Measurements from ENCODE around the gene PAN3.
"Not testable (repeated sequence)": the region's sequence is repeated elsewhere in the genome, so short reads cannot be mapped to it uniquely, and the experiment has no call there.

PAN3 gene, protein sequence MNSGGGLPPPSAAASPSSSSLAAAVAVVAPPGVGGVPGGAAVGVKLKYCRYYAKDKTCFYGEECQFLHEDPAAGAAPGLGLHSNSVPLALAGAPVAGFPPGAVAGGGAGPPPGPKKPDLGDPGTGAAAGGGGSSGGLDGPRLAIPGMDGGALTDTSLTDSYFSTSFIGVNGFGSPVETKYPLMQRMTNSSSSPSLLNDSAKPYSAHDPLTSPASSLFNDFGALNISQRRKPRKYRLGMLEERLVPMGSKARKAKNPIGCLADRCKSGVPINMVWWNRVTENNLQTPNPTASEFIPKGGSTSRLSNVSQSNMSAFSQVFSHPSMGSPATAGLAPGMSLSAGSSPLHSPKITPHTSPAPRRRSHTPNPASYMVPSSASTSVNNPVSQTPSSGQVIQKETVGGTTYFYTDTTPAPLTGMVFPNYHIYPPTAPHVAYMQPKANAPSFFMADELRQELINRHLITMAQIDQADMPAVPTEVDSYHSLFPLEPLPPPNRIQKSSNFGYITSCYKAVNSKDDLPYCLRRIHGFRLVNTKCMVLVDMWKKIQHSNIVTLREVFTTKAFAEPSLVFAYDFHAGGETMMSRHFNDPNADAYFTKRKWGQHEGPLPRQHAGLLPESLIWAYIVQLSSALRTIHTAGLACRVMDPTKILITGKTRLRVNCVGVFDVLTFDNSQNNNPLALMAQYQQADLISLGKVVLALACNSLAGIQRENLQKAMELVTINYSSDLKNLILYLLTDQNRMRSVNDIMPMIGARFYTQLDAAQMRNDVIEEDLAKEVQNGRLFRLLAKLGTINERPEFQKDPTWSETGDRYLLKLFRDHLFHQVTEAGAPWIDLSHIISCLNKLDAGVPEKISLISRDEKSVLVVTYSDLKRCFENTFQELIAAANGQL

DNA sequence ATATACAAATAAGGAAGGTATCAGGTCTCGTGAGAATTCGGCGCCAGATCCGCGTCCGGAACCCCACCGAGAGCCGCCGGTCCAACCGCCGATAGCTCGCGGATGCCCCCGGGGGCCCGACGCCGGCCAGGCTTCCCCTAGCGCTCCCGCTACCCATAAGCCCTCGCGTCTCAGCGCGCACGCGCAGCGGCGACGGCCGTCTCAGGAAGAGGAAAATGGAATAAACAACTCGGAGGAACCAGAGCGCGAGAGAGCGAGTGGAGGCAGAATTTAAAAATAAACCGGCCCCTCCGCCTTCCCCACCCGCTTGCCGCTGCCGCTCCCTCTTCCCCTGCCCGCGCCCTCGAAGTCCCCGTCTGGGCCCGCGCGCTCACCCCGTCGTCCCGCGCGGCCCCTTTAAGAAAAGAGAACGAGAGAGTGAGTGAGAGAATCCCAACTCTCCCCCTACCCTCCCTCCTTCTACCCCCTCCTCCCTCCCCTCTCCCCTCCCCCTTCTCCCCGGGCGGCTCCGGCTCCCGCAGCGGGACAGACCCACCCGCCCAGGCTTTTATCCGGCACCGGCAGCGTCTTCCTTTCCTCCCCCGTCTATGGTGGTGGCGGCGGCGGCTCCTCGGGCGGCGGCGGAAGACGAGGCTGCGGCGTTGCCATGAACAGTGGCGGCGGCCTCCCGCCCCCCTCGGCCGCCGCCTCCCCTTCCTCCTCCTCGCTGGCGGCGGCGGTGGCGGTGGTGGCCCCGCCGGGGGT, at the start of gene PAN3:
Gene PAN3, plus strand, starts transcription at position 534 of the 744 bp plus-strand sequence. Its CDS starts 113 bp downstream, at position 647.
- peak; percentile 93 for DNase-seq (ENCODE audit: low spot score)

DNA sequence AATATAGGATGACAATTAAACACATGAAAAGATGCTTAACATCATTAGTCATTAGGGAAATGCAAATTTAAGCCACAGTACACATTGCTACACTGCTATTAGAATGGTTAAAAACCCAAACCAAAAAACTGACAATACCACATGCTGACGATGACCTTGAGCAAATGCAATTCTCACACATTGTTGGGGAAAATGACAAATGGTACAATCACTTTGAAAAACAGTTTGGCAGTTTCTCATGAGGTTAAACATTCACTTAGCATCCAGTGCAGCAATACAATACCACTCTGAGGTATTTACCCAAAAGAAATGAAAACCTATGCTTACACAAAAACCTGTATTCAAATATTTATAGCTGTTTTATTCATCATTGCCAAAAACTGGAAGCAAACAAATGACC, 49.3 kb upstream of the PAN3 start:
- DNase-seq (ENCODE audit: low spot score): no peak

DNA sequence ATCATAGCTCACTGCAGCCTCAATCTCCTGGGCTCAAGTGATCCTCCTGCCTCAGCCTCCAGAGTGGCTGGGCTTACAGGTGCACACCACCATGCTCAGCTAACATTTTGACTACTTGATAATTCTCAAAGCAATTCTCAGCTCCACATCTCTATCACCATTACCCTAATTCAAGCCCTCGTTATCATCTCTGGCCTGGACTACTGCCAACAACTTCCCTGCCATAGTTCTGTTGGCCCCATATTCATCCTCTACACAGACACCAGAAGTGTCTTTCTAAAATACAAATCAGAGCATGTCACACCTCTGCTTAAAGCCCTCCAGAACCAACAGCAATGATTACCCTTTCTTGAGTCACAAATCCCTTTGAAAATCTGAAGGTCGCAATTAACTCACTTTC, 45.9 kb upstream of the PAN3 start:
- DNase-seq (ENCODE audit: low spot score): no peak

DNA sequence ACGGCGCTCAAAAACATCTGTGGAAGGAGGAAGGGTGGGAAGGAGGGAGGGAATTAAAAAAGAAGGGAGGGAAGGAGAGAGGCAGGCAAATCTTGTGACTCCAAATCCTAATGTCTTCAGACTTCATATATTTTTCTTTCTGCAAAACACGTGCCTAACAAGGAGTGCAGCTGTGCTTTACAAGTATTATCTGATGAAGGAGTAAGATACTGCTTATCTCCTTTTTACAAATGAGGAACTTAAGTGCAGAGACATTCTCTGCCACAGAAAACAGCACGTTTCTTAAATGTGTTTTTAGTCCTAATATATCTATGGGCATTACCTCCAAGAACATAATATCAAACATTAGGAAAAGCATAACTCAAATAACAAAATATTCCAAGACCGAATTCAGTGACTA, 44.5 kb upstream of the PAN3 start:
- DNase-seq (ENCODE audit: low spot score): no peak

DNA sequence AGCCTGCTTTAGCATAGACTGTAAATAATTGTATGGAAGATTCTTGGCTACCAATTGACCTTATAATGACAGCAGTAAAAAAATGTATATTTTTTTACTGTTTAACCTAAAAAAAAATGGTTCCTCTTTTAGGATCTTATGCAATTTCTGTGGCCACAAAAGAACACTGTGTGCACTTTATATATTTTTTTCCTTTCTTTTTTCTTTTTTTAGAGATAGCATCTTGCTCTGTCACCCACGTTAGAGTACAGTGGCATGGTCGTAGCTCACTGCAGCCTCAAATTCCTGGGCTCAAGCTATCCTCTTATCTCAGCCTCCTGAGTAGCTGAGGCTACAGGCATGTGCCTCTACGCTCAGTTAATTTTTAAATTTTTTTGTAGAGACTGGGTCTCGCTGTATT, 44.0 kb upstream of the PAN3 start:
- DNase-seq (ENCODE audit: low spot score): no peak

DNA sequence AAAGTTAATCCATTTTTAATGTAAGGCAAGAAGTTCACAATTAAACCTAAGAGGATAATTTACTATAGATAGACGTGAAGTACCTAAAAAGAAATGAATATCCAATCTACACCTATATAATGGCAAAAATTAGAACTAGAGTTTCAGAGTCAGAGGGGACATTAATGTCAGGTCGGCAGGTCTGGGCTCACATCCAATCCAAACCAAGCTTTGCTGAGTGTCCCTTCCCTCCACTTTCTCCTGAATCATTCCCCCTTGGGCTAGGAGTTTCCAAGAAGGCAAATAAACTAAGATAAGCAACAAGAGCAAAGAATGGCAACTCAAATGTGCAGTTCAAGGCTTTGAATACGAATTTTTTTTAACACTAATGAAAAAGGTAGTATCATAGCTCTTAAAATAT, 40.8 kb upstream of the PAN3 start:
- no peak for DNase-seq (ENCODE audit: low spot score)

DNA sequence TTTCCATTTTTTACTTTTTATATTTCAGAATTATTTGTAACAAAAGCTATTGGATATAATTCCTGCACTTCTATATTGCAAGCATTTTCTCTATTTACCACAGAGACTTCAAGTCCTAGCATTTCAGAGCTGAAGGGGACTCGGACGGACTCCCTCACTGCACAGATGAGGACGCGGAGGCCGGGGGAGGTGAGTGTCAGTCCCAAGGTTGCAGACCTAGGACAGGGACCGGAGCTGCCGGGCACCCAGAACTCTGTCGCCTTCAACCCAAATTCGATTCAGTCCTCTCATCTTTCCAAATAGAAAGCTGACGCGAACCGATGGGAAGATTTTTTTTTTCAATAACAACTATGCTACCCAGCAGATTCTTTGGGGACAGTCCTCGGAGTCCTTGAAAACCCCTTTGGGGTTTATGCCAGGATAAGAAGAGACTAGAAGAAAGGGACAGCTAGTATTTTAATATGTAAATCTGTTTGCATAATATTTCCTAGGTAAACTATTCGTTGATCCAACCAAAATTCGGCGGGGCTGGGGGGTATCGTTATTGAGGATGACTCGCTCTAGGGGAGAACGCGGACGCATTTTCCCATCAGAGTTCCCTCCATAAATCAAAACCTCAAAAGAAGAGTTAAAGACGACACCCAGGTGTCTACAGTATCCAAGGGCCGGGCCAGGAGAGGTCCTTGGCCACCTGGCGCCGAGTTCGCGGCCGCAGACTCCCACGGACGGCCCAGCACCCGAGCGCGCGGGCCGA, 38.8 kb upstream of the PAN3 start:
- no peak for DNase-seq (ENCODE audit: low spot score)

DNA sequence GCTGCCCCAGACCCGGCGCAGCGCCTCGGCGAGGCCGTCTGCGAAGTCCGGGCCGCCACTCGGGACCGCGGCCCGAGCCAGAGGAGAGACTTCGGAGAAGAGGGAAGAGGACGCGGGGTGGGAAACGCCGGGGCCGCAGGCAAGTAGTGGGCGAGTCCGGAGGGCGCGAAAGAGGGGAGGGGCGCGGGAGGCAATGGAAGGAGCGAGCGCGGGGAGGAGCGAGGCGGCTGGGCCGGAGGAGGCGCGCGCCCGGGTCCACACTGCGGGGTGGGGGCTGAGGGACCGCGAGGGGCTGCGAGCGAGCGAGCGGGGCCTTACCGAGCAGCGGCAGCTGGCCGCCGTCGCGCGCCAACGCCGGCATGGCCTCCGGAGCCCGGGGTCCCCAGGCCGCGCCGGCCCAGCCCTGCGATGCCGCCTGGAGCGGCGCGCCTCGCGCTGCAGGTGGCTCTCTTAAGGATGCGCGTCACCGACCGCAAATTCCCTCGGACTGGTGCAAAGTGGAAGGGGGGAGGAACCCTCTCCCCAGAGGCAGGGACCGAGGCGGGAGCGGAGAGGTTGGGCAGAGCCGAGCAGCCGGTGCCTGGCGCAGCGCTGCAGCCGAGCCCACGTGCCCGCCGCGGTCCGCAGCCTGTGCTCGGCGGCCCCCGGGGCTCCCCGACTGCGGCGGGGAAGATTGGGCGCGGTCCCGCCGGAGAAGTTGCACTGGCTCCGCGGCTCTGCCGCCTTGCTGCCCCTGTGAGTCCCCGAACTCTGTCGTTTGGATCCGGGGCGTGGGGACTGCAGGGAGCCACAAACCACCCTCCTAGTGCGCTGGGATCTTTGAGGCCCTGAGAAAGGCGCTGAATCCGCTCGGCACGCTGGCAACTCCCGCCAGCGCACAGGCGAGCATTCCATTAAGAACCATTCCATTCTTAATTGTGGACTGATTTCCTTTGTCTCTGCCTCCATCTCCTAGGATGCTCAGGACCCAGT, 37.9 kb upstream of the PAN3 start, which contains the start of gene FLT3:
Gene FLT3, minus strand, starts transcription at position 427 of the 972 bp plus-strand sequence. Its CDS starts 66 bp downstream, at position 361.
- peak; percentile 10 for DNase-seq (ENCODE audit: low spot score)

DNA sequence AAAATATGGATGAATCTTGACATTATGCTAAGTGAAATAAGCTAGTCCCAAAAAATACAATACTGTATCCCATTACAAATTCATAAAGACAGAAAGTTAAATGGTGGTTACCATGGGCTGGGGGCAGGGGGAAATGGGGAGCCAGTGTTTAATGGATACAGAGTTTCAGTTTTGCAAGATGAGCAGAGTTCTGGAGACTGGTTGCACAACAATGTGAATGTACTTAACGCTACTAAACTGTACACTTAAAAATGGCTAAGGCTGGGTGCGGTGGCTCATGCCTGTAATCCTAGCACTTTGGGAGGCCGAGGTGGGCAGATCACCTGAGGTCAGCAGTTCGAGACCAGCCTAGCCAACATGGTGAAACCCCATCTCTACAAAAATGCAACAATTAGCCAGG, 36.5 kb upstream of the PAN3 start:
- DNase-seq (ENCODE audit: low spot score): not testable (repeated sequence)

DNA sequence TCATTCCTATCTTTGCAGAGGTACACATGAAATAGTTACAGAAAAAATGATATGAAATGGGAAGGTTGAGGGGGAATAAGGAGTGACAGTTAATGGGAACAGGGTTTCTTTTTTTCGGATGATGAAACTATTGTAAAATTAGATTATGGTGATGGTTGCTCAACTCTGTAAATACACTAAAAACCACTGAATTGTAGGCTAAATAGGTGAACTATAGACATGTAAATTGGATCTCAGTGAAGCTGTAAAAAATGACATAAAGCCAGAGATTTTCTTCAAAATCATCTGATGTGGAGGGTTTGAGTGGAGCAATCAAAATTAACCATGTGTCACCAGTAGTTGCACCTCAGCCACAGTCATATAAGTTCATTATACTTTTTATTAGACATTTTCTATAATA, 31.4 kb upstream of the PAN3 start:
- no peak for DNase-seq (ENCODE audit: low spot score)

DNA sequence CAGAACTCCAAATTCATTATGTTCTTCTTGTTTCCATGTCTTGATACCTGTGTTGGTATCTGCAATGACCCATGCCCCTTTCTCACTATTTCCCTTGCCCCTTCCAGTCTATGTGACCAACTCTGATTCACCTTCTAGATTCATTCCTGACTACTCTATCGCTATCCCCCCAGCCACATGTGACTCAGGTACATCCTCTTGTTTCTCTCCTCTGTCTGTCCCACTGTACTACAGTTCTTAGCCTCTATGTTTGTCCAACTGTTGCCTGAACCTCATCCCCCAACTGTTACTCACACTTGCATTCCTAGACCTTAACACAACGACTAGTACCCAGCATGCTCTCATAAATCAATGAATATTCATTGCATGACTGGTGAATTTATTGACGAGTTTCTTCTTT, 27.9 kb upstream of the PAN3 start:
- no peak for DNase-seq (ENCODE audit: low spot score)

DNA sequence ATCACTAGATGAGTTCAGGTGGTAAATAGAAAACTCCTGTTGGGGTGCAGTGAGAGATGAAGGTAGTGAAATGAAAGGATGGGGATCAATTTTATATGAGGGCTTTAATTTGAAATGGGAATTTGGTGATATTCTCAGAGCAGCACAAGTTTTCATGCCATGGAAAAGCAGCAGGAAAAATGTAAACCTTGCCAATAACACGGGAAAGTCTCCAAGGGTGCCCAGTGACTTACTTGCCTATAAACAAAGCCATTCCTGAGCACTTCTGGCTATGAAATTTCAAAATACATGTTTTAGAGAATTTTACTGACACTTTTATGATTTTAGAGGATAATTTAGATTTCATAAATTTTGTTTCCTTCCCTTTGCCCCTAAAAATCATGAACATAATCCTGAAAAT, 21.6 kb upstream of the PAN3 start:
- DNase-seq (ENCODE audit: low spot score): no peak

DNA sequence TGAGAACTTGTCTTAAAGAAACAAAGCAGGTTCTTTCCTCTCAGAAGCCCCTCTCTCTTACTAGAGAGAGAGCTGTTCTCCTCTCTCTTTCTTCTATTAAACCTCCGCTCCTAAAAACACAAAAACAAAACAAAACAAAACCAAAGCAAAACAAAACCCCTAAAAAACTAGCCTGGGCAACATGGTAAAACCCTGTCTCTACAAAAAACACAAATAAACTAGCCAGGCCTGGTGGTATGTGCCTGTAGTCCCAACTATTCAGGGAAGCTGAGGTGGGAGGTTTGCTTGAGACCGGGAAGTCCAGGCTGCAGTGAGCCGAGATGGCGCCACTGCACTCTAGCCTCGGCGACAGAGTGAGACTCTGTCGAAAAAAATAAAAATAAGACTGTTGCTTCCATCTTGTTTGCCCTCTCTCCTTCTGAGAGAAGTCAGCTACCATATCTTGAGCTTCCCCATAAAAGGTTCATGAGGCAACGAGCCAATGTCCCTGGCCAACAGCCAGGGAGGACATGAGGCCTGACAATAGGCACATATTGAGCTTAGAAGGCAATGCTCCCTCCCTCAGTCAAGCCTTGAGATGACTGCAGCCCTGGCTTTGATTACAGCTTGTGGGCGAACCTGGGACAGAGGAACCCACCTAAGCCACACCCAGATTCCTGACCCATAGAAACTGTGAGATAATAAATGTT, 20.5 kb upstream of the PAN3 start:
- no peak for DNase-seq (ENCODE audit: low spot score)

DNA sequence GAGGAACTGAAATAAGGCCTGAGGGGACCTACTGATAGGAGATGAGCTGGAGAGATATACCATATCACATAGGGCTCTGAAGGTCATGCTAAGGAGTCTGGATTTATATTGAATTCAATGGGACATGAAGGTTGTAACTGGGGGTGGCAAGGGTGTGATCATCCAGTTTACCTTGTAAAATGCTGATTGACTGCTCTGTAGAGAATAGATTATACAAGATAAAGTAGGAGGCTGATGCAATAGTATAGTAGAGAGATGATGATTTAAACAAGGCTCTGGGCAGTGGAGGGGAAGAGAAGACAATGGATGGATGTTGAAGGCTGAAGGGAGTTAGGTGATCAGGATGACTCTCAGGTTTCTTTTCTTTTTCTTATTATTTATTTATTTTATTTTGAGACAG, 18.0 kb upstream of the PAN3 start:
- no peak for DNase-seq (ENCODE audit: low spot score)

DNA sequence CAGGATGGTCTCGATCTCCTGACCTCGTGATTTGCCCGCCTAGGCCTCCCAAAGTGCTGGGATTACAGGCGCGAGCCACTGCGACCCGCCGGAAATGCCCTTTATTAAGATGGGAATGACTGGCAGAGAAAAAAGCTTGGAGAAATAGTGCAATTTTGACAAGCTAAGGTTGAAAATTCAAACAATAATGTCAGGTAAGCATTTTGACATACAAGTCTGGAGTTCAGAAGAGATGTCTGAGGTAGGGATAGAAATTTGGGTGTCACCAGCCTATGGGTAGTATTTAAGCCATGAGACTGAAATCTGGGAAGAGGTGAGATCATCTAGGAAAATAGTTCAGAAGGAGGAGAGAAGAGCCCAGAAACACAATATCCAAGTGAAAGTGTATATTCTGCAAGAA, 17.1 kb upstream of the PAN3 start:
- no peak for DNase-seq (ENCODE audit: low spot score)

DNA sequence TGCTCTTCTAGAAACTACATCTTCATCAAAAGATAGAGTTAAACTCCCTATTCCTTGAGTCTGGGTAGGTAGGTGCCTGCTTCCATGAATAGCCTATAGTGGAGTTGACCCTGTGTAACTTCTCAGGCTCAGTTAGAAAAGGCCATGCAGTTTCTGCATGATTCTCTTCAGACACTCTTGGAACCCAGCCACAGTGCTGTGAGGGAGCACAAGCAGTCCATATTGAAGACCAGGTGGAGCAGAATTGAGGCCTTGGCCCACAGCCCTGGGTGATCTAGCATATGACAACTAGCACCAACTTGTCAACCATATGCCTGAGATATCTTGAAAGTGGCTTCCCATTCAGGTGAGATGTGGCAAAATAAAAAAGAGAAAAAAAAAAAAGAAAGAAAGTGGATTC, 10.3 kb upstream of the PAN3 start:
- no peak for DNase-seq (ENCODE audit: low spot score)

DNA sequence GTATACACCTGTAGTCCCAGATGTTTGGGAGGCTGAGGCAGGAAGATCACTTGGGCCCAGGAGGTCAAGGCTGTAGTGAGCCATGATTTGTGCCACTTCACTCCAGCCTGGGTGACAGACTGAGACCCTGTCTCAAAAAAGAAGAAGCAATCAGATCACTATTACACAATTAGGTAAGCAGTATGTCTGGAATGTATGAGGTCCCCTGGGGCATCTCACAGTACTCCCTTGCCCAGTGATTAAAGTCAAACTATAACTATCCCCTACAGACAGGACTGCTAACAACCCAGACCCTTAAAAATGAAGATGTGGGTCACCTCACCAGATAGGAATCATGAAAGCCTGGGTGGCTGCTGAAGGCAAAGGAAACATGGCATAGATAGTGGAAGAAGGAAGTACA, 9.4 kb upstream of the PAN3 start:
- DNase-seq (ENCODE audit: low spot score): no peak

DNA sequence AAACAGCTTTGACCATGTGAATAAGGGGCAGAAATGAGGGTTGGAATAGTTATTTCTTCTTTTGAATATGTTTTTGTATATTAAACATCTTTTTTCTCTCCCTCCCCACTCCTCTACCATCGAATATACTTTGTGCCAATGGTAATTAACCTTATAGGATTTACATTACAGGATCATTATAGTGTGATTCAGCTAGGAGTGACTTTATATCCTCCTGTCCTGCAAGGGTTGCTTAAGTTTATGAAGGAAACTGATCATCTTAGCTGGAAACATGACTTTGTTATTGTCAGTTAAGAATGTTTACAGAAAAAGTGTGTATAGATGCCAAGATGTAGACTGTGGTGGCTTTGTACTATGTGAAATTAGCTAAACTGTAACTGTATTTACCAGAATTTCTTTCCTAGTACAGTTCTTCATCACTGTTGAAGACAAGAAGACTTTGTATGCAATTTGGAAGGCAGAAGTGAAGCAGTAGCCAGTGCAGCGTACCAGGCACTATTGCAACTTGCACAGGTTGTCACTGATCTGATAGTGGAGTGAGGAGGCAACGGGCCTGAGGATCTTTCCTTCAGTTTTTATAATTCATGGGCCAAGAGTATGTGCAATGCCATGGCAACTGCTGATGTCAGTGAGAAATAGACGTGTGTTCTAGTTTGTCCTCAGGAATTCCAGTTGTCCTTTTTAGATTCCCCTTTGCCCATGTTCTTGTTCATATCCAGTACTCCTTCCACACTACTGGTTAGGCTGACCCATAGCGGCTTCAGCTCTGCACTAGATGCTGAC, 8.2 kb upstream of the PAN3 start:
- DNase-seq (ENCODE audit: low spot score): no peak

DNA sequence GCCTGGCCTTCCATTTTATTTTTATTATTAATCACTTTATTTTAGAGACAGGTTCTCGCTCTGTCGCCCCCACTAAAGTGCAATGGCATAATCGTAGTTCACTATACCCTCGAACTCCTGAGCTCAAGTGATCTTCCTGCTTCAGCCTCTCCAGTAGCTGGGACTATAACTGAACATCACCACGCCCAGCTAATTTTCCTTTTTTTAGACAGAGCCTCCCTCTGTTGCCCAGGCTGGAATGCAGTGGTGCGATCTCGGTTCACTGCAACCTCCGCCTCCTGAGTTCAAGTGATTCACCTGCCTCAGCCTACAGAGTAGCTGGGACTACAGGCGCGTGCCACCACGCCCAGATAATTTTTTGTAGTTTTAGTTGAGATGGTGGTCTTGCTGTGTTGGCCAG, 6.7 kb upstream of the PAN3 start:
- DNase-seq (ENCODE audit: low spot score): no peak
